ENCODE data around the gene SSRP1.

The SSRP1 gene

DNA sequence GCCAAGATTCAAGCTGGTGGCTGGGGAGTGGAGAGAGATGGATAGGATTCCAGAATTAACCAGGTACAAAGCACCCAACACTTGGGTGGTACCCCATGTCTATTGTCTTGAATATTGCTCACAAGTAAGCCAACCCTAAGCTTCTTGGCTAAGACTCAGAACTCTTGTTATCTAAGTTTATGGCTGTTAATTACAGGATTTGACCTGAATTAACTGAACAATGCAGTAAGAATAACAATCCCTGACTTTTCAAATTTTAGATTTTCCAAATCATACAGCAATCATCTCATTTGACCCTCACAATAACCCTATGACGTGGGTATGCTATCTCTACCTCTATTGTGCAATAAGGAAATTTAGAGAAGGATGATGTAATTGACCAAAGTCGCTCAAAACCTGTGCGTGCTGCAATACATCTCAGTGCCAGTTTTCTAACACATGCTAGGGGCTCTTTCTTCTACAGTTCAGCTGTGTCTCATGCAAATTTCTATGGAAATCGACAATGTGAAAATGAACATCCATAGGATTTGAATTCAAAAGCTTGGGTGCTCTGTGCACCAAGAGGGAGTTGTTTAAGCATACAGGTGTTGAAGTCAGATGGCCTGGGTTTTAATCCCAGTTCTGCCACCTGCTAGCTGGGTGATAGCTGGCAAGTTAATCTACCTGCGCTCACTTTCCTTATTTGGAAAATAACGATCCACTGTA is 58.6 kb downstream of the SSRP1 start:
- Histone ChIP-seq H3K36me3 (ENCODE audit: control insufficient read depth, insufficient read depth, low read length) (no peaks in the 10 kb centered on the region), H3K27me3 (ENCODE audit: control insufficient read depth, insufficient read depth, low read length) (peaks cover 11% of the 10 kb centered on the region), H3K4me1 (ENCODE audit: control insufficient read depth, insufficient read depth, low read length) (peaks cover 14% of the 10 kb centered on the region), H3K4me3 (ENCODE audit: low read depth, low read length) (no peak overlapping the region), H3K9ac (ENCODE audit: low read depth, low read length) (peak overlapping the region; percentile 33; the same call in 1 of the 2 replicates), H3K27ac (ENCODE audit: low read depth, low read length) (no peak overlapping the region), H3K9me3 (ENCODE audit: control insufficient read depth, insufficient read depth, low read length) (peaks cover 3% of the 10 kb centered on the region; the same call in 1 of the 2 replicates)

DNA sequence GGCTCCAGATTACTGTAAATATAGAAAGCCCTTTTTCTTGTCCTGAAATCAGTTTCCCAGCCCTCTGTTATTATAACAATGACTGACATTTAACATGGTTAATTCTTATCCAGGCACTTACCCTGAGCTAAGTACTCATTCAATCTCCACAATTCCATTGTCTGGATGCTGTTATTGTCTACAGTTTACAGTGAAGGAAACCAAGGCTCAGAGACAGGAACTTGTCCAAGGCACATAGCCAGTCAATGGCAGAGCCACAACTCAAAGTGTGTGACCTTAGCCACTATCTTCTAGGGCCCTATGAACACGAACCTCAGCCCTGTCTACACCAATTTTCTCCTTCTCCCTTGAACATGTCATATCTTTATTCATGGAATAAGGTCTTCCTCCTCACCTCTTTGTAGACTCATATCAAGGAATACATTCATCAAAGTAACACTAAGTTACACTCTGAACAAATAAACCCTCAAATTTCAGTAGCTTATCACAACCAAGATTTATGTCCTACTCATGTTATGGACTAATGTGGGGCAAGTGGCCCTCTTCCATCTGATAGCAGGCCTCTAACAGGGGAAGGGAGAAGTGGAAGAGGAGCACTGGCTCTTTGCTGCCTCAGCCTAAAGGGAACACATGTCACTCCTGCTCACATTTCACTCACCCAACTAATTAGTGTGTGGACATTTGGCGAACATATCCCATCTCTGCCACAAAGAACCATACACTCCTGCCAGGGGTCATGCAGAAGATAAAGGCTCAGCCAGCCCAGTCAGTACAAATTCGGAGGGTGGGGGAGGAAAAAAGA is 59.3 kb downstream of the SSRP1 start:
- H3K27ac ChIP-seq (ENCODE audit: low read depth, low read length): no peak overlapping the region
- H3K27me3 ChIP-seq (ENCODE audit: control insufficient read depth, insufficient read depth, low read length): peaks cover 11% of the 10 kb centered on the region
- no peak overlapping the region for H3K4me3 ChIP-seq (ENCODE audit: low read depth, low read length)
- H3K9me3 ChIP-seq (ENCODE audit: control insufficient read depth, insufficient read depth, low read length): peaks cover under 1% of the 10 kb centered on the region; the same call in 1 of the 2 replicates
- H3K36me3 ChIP-seq (ENCODE audit: control insufficient read depth, insufficient read depth, low read length): no peaks in the 10 kb centered on the region
- H3K4me1 ChIP-seq (ENCODE audit: control insufficient read depth, insufficient read depth, low read length): peaks cover 14% of the 10 kb centered on the region
- no peak overlapping the region for H3K9ac ChIP-seq (ENCODE audit: low read depth, low read length)
